DMS153 (cell line): ENCODE data around the gene GRID2IP.
"Not testable (repeated sequence)": the region's sequence is repeated elsewhere in the genome, so short reads cannot be mapped to it uniquely, and the experiment has no call there.

Experiments
- DNase-seq: peaks from one replicate; lab custom pipeline; 2025; lab: John Stamatoyannopoulos, UW

Gene GRID2IP

GRCh38 chr7:6551016-6551511 lies at the start of gene GRID2IP:
Gene GRID2IP (minus strand): TSS chr7:6551461. CDS start chr7:6551436, 25 bp downstream.
- DNase-seq: no peak

GRCh38 chr7:6600093-6600492 lies 48.8 kb upstream of the GRID2IP start:
- no peak for DNase-seq

- no peak for DNase-seq
These were observed 39.4 kb upstream of the GRID2IP start for GRCh38 chr7:6590645-6591110.

- peak; percentile 68 for DNase-seq
These were observed 38.8 kb upstream of the GRID2IP start, which contains the start of gene INTS15 for GRCh38 chr7:6589829-6590644. Gene INTS15 (plus strand): TSS chr7:6590021. CDS start chr7:6590284, 263 bp downstream.

- no peak for DNase-seq
These were observed 38.0 kb upstream of the GRID2IP start for GRCh38 chr7:6589151-6589828.

DNA sequence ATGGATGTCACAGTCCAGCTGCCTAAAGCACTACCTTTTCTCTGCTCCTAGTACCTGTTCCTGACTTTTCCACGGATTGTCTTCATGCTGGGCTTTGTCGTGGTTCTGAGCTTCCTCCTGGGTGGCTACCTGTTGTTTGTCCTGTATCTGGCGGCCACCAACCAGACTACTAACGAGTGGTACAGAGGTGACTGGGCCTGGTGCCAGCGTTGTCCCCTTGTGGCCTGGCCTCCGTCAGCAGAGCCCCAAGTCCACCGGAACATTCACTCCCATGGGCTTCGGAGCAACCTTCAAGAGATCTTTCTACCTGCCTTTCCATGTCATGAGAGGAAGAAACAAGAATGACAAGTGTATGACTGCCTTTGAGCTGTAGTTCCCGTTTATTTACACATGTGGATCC lies 37.3 kb upstream of the GRID2IP start:
- DNase-seq: no peak

DNA sequence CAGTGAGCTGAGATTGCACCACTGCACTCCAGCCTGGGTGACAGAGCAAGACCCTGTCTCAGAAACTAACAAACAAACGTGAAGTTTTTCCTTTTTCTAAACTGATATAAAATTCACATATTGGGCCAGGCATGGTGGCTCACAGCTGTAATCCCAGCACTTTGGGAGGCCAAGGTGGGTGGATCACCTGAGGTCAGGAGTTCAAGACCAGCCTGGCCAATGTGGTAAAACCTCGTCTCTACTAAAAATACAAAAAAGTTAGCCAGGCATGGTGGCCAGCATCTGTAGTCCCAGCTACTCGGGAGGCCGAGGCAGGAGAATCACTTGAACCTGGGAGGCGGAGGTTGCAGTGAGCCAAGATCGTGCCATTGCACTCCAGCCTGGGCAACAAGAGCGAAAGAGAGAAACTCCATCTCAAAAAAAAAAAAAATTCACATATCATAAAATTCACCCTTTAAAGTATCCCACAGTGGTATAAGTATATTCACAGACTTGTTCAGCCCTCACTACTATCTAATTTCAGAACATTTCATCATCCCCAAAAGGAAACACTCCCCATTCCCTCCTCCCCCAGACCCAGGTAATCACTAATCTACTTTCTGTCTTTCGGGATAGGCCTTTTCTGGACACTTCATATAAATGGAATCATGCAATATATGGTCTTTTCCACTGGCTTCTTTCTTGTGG lies 34.6 kb upstream of the GRID2IP start:
- DNase-seq: not testable (repeated sequence)

DNA sequence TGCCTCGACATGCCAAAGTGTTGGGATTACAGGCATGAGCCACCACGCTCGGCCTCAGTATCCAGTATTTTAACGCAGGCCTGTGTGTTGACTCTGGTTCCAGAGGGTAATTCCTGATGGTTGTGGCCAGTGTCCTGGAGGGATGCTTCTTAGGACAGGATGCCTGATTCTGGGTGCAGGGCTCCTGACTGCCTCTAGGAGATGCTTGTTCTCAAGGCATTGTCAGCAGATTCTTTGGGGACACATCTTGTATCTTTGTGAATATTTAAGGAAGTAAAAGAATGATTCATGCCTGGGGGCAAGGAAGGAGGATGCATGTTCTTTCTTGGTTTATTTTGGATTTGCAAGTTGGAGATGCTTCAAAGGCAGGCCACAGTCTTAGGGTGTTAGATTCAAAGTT lies 28.2 kb upstream of the GRID2IP start:
- no peak for DNase-seq

DNA sequence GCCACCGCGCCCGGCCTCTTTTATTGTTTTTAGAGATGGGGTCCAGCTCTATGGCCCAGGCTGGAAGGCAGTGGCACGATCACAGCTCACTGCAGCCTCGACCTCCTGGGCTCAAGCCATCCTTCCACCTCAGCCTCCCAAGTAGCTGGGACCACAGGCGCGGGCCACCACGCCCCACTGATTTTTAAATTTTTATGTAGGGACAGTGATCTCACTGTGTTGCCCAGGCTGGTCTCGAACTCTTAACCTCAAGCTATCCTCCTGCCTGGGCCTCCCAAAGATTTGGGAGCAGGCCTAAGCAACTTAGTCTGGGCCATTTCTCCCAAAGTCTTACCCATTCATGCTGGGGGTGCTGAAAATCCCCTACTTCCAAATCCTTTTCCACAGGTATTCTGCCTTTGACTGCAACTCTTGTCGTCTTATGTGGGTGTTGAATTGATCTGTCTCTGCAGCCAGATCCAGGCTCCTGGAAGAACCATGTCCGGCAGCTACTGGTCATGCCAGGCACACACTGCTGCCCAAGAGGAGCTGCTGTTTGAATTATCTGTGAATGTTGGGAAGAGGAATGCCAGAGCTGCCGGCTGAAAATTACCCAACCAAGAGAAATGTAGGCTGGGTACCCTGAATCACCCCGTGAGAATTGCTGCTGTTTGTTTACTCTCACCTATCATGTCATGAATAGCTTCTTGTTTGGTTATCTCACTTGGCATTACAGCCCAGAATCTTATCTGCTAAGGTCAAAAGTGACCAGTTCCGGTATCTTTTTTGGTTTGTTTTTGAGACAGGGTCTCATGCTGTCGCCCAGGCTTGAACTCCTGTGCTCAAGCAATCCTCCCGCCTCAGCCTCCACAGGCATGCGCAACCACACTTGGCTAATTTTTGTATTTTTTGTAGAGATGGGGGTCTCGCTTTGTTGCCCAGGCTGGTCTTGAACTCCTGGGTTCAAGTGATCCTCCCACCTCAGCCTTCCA lies 27.1 kb upstream of the GRID2IP start:
- no peak for DNase-seq

- peak; percentile 85 for DNase-seq
These were observed 26.3 kb upstream of the GRID2IP start, which contains the start of gene ZDHHC4 for GRCh38 chr7:6577369-6578113. Gene ZDHHC4 (plus strand): TSS chr7:6577454. CDS start chr7:6580562, 3,108 bp downstream.

DNA sequence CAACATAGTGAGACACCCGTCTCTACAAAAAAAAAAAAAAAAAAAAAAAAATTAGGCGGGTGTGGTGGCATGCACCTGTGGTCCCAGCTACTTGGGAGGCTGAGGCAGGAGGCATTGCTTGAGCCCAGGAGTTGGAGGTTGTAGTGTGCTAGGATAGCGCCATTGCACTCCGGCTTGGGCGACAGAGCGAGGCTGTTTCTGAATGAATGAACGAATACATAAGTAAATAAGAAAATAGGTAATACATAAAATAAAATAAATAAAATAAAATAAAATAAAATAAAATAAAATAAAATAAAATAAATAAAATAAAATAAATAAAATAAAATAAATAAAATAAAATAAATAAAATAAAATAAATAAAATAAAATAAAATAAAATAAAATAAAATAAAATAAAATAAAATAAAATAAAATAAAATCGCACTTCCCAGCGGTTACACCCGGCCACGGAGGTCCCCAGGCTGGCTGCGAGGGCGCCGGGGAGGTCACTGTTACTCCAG lies 25.7 kb upstream of the GRID2IP start:
- DNase-seq: not testable (repeated sequence)

DNA sequence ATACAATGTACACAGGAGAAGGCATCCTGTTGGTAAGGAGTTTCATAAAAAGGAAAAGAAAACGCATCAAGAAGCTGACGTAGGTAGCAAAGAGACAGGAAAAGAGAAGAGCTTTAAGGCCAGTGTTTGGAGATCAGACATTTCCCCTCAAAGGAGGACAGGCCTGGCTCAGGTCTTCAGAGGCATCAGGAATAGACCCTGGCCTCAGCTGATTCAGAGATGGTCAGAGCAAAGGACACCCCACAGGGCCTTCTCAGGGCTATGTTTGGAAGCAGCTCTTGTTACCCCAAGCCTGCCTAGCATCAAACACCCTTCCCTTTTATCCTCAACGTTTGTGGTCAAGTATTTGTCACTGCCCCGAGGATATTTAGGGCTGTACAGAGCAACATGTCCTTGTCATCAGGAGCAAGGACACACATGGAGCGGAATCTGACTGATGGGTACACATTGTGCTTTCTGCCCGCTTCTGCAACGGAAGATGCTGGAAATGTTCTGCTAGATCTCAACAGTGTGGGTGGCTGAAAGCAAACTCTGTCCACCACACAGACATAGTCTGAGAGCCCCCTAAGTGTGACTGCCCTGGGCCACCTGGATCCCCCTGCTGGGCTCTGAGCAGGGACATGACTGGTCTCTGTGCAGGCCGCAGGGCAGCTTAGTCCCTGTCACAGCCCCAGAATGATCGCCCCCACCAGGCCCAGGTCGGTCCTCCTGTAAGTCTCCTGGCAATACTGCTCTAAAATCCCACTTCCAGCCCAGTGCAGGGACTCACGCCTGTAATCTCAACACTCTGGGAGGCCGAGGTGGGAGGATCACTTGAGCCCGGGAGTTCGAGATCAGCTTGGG lies 25.0 kb upstream of the GRID2IP start:
- DNase-seq: no peak

GRCh38 chr7:6575281-6576023 lies 24.2 kb upstream of the GRID2IP start:
- no peak for DNase-seq

DNA sequence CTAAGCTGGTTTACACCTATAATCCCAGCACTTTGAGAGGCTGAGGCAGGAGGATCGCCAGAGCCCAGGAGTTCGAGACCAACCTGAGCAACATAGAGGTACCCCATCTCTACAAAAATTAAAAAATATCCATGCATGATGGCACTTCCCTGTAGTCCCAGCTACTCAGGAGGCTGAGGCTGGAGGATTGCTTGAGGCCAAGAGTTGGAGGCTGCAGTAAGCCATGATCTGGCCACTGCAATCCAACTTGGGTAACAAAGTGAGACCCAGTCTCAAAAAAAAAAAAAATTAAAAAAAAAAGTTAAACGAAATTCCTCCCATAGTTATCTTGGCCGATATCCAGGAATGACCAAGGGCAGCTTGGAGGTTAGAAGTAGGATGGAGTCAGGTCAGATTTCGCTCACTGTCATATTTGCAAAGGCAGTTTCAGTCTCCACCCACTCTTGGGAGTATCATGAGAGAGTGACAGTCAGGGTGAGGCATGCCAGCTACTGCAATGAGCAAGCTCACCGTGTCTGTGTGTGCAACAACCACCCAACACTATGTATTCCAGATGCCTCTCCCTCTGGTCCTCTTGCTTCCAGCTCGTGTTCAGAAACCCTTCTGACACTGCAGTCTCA lies 20.0 kb upstream of the GRID2IP start:
- DNase-seq: no peak

GRCh38 chr7:6567886-6568285 lies 16.6 kb upstream of the GRID2IP start:
- DNase-seq: no peak

GRCh38 chr7:6565655-6566054 lies 14.4 kb upstream of the GRID2IP start:
- no peak for DNase-seq

DNA sequence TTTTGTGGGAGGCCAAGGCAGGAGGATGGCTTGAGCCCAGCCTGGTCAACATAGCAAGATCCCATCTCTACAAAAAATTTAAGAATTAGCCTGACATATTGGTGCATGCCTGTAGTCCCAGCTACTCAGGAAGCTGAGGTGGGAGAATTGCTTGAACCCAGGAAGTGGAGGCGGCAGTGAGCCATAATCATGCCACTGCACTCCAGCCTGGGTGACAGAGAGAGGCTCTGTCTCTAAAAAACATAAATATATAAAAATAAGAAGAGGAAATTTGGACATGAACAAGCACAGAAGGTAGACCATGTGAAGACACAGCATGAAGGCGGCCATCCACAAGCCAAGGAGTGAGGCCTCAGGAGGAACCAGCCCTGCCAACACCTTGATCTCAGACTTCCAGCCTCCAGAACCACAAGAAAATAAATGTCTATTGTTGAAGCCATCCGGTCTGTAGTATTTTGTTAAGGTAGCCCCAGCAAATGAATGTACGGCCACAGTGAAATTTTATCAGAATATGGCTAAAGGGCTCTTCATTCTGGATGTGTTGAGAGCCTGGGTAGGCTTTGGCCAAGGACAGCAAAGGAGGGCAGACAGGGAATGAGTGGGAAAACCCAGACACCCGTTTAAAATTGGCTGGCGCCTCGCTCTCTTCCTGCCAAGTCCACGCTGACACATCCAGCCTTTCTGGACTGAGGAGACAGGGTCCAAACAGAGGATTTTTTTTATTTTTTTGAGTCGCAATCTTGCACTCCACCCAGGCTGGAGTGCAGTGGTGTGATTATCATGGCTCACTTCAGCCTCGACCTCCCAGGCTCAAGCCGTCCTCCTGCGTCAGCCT lies 12.9 kb upstream of the GRID2IP start:
- no peak for DNase-seq
